Retinal pigment epithelial cell (primary cell): ENCODE results near the gene MCM7.
A peak's percentile ranks its signal among the peaks of the same experiment; 100 is the strongest.
"Not testable (repeated sequence)": the region's sequence is repeated elsewhere in the genome, so short reads cannot be mapped to it uniquely, and the experiment has no call there.

Source experiments
- DNase-seq: peaks from one replicate; pipeline ENCODE4 v3.0.0-alpha.2; 2010; ENCODE audit warnings: low read depth
- H3K4me3 ChIP-seq: 2 replicates; pipeline ENCODE4 v1.5.1; 2011; ENCODE audit warnings: mild to moderate bottlenecking, low read length, control low read depth, moderate library complexity
- TF ChIP-seq, protein P1 (sequence below): conservative IDR thresholded peaks from 2 replicates; pipeline ENCODE4 v1.5.1; 2011; ENCODE audit warnings: low read depth, low read length, control low read depth, inconsistent platforms

The MCM7 gene

DNA sequence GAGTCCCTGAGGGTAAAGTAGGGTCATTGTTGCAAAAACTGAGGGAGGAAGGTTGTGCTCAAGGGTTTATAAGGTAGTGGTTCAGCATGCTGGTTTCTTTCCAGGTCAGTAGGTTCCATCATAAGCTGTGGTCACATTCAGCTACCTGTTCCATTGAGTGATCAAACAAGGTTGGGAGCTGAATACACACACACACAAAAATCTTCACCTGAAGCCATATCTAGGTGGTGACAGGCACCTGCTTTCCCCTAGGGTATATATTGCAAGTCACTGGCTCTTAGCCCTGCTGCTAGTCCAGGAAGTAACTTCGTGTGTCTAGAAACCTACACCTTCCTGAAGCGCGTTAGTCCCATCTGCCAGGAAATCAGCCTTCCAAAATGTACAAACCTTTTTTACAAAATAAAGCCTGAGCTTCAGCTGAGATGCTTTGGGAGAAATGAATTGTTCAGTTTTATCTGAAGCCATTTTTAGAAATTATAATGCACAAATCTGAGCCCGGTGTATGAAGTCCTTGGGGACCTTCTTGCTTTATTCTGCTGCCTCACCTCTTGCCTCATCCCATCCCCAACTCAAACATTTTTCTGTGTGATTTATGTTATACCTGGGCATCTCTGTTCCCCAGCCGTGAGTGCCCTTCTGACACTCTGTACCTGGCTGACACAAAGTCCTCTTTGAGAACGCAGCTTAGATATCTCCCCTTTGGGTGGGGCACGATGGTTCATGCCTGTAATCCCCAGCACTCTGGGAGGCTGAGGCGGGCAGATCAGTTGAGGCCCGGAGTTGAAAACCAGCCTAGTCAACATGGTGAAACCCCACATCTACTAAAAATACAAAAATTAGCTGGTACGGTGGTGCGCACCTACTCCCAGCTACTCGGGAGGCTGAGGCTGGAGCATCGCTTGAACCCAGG lies 36.9 kb upstream of the MCM7 start:
- H3K4me3 ChIP-seq, result no peak overlapping the region
- DNase-seq, result no peak
- TF ChIP-seq, protein P1, sequence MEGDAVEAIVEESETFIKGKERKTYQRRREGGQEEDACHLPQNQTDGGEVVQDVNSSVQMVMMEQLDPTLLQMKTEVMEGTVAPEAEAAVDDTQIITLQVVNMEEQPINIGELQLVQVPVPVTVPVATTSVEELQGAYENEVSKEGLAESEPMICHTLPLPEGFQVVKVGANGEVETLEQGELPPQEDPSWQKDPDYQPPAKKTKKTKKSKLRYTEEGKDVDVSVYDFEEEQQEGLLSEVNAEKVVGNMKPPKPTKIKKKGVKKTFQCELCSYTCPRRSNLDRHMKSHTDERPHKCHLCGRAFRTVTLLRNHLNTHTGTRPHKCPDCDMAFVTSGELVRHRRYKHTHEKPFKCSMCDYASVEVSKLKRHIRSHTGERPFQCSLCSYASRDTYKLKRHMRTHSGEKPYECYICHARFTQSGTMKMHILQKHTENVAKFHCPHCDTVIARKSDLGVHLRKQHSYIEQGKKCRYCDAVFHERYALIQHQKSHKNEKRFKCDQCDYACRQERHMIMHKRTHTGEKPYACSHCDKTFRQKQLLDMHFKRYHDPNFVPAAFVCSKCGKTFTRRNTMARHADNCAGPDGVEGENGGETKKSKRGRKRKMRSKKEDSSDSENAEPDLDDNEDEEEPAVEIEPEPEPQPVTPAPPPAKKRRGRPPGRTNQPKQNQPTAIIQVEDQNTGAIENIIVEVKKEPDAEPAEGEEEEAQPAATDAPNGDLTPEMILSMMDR, result no peak

DNA sequence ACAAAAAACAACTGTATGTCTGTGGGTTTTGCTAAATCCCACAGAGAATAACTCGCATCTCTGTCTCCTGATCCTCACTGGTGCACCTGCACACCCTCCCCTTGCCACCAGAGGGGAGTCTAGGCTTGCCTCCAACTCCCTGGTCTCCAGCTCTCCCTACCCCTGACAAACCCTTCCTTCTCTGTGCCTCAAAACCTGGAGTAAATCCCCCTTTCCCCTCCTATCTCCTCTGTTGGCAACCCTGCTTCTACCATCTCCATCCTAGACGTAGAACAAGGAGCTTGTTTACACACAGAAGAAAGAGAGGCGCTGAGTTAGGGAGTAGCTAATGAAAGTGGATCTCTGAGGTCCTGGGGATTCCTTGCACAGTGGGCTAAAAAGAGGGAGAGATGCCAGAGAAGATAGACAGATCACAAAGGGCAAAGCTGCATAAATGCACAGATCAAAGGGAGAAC lies 31.5 kb upstream of the MCM7 start:
- H3K4me3 ChIP-seq, result no peak overlapping the region
- TF ChIP-seq, protein P1, result peak; percentile 99
- DNase-seq, result no peak

DNA sequence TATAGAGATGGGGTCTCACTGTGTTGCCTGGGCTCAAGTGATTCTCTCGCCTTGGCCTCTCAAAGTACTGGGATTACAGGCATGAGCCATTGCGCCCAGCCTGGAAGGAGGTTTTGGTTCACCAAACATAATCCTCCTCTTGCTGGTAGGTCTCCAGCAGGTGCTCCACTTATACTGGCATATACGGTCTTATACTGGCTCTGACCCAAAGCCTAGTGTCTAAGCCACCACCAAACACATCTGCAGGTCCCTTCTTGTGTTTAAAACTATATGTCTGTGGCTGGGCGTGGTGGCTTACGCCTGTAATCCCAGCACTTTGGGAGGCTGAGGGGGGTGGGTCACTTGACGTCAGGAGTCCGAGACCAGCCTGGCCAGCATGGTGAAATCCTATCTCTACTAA lies 30.9 kb upstream of the MCM7 start:
- TF ChIP-seq, protein P1, result no peak
- H3K4me3 ChIP-seq, result no peak overlapping the region
- DNase-seq, result no peak

DNA sequence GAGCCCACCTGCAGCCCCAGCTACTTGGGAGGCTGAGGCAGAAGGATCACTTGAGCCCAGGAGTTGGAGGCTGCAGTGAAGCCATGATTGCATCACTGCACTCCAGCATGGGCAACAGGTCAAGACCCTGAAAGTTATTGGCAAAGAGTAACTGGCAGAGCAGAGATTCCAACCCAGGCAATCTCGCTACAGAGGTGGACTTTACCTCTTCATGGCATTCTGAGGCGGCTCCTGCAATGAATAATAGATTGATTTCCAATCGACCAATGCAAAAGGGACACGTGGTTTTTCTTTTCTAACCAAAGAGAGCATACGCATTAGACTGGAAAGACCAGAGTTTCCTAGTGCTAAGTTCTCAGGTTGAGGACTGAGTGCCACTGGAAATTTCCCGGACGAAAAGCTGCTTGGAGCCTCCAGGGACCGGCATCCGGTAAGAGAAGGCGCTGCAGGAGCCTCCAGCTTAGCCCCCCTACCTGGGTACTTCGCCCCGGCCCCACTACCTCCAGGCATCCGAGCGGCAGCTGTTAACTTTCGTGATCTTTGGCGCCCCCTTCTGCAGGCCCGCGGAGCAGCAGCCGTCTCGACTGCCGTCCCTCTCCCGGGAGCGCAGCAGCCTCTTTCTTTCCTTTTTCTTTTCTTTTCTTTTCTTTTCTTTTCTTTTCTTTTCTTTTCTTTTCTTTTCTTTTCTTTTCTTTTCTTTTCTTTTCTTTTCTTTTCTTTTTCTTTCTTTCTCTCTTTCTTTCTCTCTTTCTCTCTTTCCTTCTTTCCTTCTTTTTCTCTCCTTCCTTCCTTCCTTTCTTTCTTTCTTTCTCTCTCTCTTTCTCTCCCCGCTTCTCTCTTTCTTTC lies 29.6 kb upstream of the MCM7 start:
- no peak for DNase-seq
- TF ChIP-seq, protein P1, result peak; percentile 80
- H3K4me3 ChIP-seq, result no peak overlapping the region

DNA sequence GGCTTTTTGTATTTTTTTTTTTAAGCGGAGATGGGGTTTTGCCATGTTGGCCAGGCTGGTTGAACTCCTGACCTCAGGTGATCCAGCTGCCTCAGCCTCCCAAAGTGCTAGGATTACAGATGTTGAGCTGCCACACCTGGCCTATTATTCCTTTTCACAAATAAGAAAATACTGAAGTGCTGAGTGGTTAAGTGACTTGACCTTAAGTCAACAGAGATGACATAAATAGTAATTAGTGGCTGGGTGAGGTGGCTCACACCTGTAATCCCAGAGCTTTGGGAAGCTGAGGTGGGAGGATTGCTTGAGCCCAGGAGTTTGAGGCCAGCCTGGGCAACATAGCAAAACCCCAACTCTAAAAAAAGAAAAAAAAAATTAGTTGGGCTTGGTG lies 29.0 kb upstream of the MCM7 start:
- DNase-seq, H3K4me3 ChIP-seq: not testable (repeated sequence)

DNA sequence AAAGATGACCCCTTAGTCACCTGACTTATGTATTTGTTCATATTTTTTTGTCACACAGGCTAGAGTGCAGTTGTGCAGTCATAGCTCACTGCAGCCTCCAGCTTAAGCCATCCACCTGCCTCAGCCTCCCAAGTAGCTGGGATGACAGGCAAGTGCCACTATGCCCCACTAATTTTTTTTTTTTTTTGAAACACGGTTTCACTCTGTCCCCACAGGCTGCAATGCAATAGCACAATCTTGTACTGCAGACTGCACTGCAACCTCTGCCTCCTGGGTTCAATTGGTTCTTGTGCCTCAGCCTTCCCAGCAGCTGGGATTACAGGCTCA lies 27.4 kb upstream of the MCM7 start:
- DNase-seq, result no peak
- TF ChIP-seq, protein P1, result no peak
- no peak overlapping the region for H3K4me3 ChIP-seq

DNA sequence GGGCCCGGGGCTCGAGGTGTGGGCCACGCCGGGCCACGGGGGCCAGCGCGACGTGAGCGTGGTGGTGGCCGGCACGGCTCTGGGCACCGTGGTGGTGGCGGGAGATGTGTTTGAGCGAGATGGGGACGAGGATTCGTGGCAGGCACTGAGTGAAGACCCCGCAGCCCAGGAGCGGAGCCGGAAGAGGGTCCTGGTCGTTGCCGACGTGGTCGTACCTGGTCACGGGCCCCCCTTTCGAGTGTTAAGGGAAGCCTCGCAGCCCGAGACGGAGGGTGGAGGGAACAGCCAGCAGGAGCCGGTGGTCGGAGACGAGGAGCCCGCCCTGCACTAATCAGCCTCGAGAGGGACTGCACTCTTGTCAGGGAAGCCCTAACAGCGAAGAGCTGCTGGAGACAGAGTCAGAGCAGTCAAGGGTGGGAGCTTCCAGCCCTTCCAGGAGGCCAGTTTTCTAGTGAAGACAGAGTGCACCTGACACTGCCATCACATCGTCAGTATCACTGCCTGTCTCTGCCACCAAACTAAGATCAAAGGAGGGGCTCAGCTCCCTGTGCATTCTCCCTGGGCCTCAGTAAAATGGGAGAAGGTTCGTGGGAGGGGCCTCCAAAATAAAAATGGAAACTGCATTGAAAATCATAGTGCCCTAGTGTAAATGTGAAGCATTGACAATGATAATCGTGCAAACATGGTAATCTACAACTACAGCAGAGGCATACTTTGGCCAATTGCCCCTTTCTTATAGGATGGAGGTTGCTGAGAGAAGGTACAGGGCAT lies 26.9 kb upstream of the MCM7 start:
- DNase-seq, result no peak
- TF ChIP-seq, protein P1, result no peak
- H3K4me3 ChIP-seq, result peak overlapping the region; percentile 64
